GM18520 (cell line): ENCODE measurements around the gene RNF39.
"Not testable (repeated sequence)": the region's sequence is repeated elsewhere in the genome, so short reads cannot be mapped to it uniquely, and the experiment has no call there.

Experiments used
- ATAC-seq: cut with Tn5 transposase; IDR thresholded peaks from one replicate; pipeline ENCODE4 v1.9.1; 2021; ENCODE audit not compliant: unreplicated experiment

RNF39 gene

GRCh38 chr6:30075094-30075789, at the start of gene RNF39:
RNF39 (minus strand) TSS chr6:30075769; CDS start chr6:30075585, 184 bp downstream.
- ATAC-seq = no peak

- no peak for ATAC-seq
Measured at GRCh38 chr6:30122515-30122914, 46.9 kb upstream of the RNF39 start.

- no peak for ATAC-seq
Measured at GRCh38 chr6:30121446-30122366, 46.1 kb upstream of the RNF39 start.

GRCh38 chr6:30118691-30119090, 43.1 kb upstream of the RNF39 start:
- not testable (repeated sequence) for ATAC-seq

GRCh38 chr6:30116724-30117123, 41.2 kb upstream of the RNF39 start:
- ATAC-seq = no peak

- ATAC-seq = no peak
Measured at GRCh38 chr6:30113841-30114240, 38.3 kb upstream of the RNF39 start.

- peak; percentile 87 for ATAC-seq
Measured at GRCh38 chr6:30113003-30113759, 37.6 kb upstream of the RNF39 start, which contains the start of gene TRIM31. TRIM31 (minus strand) TSS chr6:30113090; CDS start chr6:30112805, 285 bp downstream.

GRCh38 chr6:30112402-30112994, 36.9 kb upstream of the RNF39 start:
- no peak for ATAC-seq

GRCh38 chr6:30111266-30111856, 35.8 kb upstream of the RNF39 start:
- no peak for ATAC-seq

- ATAC-seq = no peak
Measured at GRCh38 chr6:30104661-30105060, 29.1 kb upstream of the RNF39 start.

GRCh38 chr6:30103872-30104179, 28.3 kb upstream of the RNF39 start:
- no peak for ATAC-seq

- no peak for ATAC-seq
Measured at GRCh38 chr6:30102970-30103871, 27.7 kb upstream of the RNF39 start.

GRCh38 chr6:30102414-30102969, 26.9 kb upstream of the RNF39 start:
- ATAC-seq = no peak

- ATAC-seq = no peak
Measured at GRCh38 chr6:30101444-30102413, 26.2 kb upstream of the RNF39 start.

- no peak for ATAC-seq
Measured at GRCh38 chr6:30100585-30101443, 25.2 kb upstream of the RNF39 start.

GRCh38 chr6:30100154-30100553, 24.6 kb upstream of the RNF39 start:
- no peak for ATAC-seq
